ENCODE measurements around the gene GIMAP6. TPM values are rescaled to one million over a fixed set of nuclear protein-coding genes. Genes with fewer than 3 reads are reported as not detected.
"Not testable (repeated sequence)": the region's sequence is repeated elsewhere in the genome, so short reads cannot be mapped to it uniquely, and the experiment has no call there.

Gene GIMAP6
- total RNA-seq, 4 donors from 2014 or later, result 16.8 to 135 (median 48.3) TPM

GRCh38 chr7:150666412-150666811 lies 34.2 kb upstream of the GIMAP6 start:
- ATAC-seq (ENCODE audit: low FRiP score) (no peak), DNase-seq (ENCODE audit: low spot score) (no peak)
- no peak for TF ChIP-seq CTCF (IDR thresholded peaks at IDR 0.05)

GRCh38 chr7:150665896-150666295 lies 33.7 kb upstream of the GIMAP6 start:
- ATAC-seq (ENCODE audit: low FRiP score), result no peak
- no peak for DNase-seq (ENCODE audit: low spot score)
- TF ChIP-seq CTCF (IDR thresholded peaks at IDR 0.05), result no peak

- TF ChIP-seq CTCF (IDR thresholded peaks at IDR 0.05), result no peak
- DNase-seq (ENCODE audit: low spot score), result no peak
- no peak for ATAC-seq (ENCODE audit: low FRiP score)
These were observed 33.0 kb upstream of the GIMAP6 start for GRCh38 chr7:150665089-150665748.

- DNase-seq (ENCODE audit: low spot score) (no peak), ATAC-seq (ENCODE audit: low FRiP score) (no peak)
- TF ChIP-seq CTCF (IDR thresholded peaks at IDR 0.05), result no peak
These were observed 31.8 kb upstream of the GIMAP6 start for GRCh38 chr7:150663802-150664494.

GRCh38 chr7:150662821-150663220 lies 30.6 kb upstream of the GIMAP6 start:
- not testable (repeated sequence) for ATAC-seq (ENCODE audit: low FRiP score); DNase-seq (ENCODE audit: low spot score)

GRCh38 chr7:150660939-150661613 lies 28.9 kb upstream of the GIMAP6 start:
- TF ChIP-seq CTCF (IDR thresholded peaks at IDR 0.05), result no peak
- ATAC-seq (ENCODE audit: low FRiP score), result no peak
- DNase-seq (ENCODE audit: low spot score), result no peak

GRCh38 chr7:150657526-150657925 lies 25.3 kb upstream of the GIMAP6 start:
- DNase-seq (ENCODE audit: low spot score), result no peak
- TF ChIP-seq CTCF (IDR thresholded peaks at IDR 0.05), result no peak
- ATAC-seq (ENCODE audit: low FRiP score), result no peak

All from omental fat pad (tissue), 4 donors.